ENCODE measurements around the gene PCED1B.

DNA sequence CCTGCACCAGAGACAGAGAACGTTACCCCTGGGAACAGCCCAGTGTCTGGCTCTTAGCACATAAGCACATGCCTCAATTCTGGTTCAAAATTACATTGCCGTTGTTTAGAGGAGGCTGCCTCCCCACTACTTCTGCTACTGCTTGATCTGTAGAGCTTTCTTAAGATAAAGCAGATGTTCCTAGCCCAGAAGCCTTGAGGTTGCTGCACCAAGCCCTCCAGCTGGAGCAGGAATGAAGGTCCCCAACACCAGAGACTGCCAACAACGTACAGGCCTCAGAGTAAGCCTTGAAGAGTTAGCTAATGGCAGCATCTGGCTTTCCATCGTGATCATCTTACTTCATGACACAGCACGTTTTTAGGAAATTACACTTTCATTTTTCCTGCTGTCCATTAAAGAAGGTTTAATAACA lies 35.1 kb downstream of the PCED1B start:
- no peak for TF ChIP-seq POLR2A (IDR thresholded peaks at IDR 0.05)
- TF ChIP-seq, protein P1, sequence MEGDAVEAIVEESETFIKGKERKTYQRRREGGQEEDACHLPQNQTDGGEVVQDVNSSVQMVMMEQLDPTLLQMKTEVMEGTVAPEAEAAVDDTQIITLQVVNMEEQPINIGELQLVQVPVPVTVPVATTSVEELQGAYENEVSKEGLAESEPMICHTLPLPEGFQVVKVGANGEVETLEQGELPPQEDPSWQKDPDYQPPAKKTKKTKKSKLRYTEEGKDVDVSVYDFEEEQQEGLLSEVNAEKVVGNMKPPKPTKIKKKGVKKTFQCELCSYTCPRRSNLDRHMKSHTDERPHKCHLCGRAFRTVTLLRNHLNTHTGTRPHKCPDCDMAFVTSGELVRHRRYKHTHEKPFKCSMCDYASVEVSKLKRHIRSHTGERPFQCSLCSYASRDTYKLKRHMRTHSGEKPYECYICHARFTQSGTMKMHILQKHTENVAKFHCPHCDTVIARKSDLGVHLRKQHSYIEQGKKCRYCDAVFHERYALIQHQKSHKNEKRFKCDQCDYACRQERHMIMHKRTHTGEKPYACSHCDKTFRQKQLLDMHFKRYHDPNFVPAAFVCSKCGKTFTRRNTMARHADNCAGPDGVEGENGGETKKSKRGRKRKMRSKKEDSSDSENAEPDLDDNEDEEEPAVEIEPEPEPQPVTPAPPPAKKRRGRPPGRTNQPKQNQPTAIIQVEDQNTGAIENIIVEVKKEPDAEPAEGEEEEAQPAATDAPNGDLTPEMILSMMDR (IDR thresholded peaks at IDR 0.05): no peak
